Urinary bladder (tissue), 4 donors: ENCODE results near the gene RBP4. TPM values are rescaled to one million over a fixed set of nuclear protein-coding genes. Genes with fewer than 3 reads are reported as not detected.

Source experiments
- DNase-seq: peaks from one replicate; pipeline ENCODE4 v3.0.0-alpha.2; 2015; ENCODE audit errors: extremely low spot score
- H3K27ac ChIP-seq: one replicate; pipeline ENCODE4 v1.5.1; 2013; ENCODE audit warnings: low read depth, mild to moderate bottlenecking, moderate library complexity
- H3K36me3 ChIP-seq: one replicate; pipeline ENCODE4 v1.6.1; 2013; ENCODE audit warnings: mild to moderate bottlenecking, moderate library complexity; ENCODE audit not compliant: insufficient read depth
- H3K4me1 ChIP-seq: one replicate; pipeline ENCODE4 v1.6.1; 2013; ENCODE audit warnings: mild to moderate bottlenecking, moderate library complexity; ENCODE audit not compliant: insufficient read depth
- H3K4me3 ChIP-seq: one replicate; pipeline ENCODE4 v1.5.1; 2013; ENCODE audit warnings: low read depth, low read length
- WGBS: extraction: QIAGEN DNeasy Blood & Tissue Kit; methylation state at CpG from one replicate; pipeline ENCODE4 v1.1.7; 2013; 5-methylcytosine and 5-hydroxymethylcytosine counted together
- polyA plus RNA-seq: library from polyadenylated mRNA; stranded (reverse); fragments of 200-250 nt; gene quantifications from one replicate; pipeline ENCODE4 v1.2.3, GENCODE V29; 2013
- total RNA-seq: library from RNA; depleted of rRNA; stranded (reverse); fragments of >200 nt; gene quantifications from one replicate; pipeline ENCODE4 v1.2.3, GENCODE V29; 2014
- donor health status: healthy with polysubstance abuse.
- donor health status: healthy.

Gene RBP4
- total RNA-seq (1.9 TPM), polyA plus RNA-seq (40.6 TPM)

- 2% methylated on average over 63 of the region's 63 CpGs for WGBS
- Histone ChIP-seq H3K4me1 (no peaks in the 10 kb centered on the region), H3K27ac (no peak within 1 kb of the TSS), H3K36me3 (no peaks in the 10 kb centered on the region), H3K4me3 (peak within 1 kb of the TSS; percentile 60)
- DNase-seq: no peak
Observed at GRCh38 chr10:93601146-93601773, at the start of gene RBP4. Gene RBP4, minus strand, starts transcription at chr10:93601235. Its CDS starts 207 bp downstream, at chr10:93601028.

DNA sequence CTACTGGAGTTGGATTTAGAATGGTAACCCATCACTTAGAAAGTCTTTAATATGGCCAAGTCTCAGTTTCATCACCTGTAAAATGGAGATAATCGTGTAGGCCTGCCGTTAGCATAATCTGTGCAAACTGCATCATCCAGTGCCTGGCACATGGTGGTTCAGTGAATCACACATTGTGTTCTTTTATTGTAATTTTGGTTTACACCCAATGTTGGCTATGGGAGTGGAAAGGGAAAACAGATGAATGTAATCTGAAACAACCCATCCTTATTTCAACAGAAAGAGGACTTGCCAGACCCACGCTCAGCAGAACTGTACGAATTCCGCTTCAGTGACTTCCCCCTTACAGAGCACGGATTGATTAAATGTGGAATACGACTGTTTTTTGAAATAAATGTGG is 38.8 kb upstream of the RBP4 start:
- no peaks in the 10 kb centered on the region for H3K36me3 ChIP-seq
- no peak overlapping the region for H3K27ac ChIP-seq
- WGBS: 90% methylated on average over 7 of the region's 7 CpGs
- DNase-seq: no peak
- no peaks in the 10 kb centered on the region for H3K4me1 ChIP-seq
- H3K4me3 ChIP-seq: no peak overlapping the region

DNA sequence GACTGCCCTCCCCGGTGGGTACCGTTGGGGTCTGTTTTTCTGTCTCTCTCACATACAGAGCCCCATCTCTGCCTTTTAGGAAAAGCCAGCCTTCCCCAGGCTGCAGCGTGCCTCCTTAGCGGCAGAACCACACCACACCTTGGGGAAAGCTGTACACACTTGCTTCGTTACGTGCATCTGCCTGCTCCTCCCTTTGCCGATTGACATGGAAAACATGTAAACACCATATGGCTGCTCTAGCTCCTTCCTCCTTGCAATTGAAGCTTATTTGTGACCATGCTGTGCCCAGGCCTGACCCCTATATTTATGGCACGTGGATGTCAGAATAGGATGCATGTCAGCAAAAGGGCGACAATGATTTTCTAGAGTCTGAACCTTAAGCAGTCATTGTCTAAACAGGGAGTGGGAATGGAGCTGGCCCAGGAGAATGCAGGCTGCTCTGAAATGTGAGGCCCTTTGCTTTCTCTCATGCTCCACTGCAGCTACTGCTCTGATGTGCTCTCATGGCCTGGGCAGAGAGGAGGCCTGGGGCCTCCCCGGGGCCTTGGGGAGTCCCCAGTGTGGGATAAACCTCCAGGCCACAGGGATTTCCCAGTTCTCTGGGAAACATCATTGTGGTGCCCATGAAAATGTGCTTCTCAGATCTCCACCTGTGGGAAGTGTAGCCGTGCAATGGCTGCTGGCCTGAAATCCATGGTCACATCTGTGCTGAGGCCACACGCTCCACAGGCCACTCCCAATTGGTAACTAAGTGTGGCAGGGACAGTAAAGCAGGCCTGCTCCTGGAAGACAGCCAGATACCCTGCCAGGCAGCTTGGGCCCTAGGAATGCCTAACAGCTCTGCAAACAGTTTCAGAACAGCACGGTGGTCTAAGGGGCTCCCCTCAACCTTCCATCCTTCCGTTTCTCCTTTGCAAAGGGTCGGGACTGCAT is 29.9 kb upstream of the RBP4 start:
- H3K36me3 ChIP-seq: no peaks in the 10 kb centered on the region
- no peak overlapping the region for H3K4me3 ChIP-seq
- no peak for DNase-seq
- WGBS: 74% methylated on average over 15 of the region's 15 CpGs
- no peaks in the 10 kb centered on the region for H3K4me1 ChIP-seq
- no peak overlapping the region for H3K27ac ChIP-seq

GRCh38 chr10:93629647-93630305 is 28.7 kb upstream of the RBP4 start:
- no peaks in the 10 kb centered on the region for H3K4me1 ChIP-seq
- WGBS: 60% methylated on average over 7 of the region's 7 CpGs
- no peak overlapping the region for H3K4me3 ChIP-seq
- H3K27ac ChIP-seq: no peak overlapping the region
- DNase-seq: no peak
- H3K36me3 ChIP-seq: no peaks in the 10 kb centered on the region

- H3K4me1 ChIP-seq: no peaks in the 10 kb centered on the region
- WGBS: 84% methylated on average over 4 of the region's 4 CpGs
- H3K27ac ChIP-seq: no peak overlapping the region
- H3K36me3 ChIP-seq: no peaks in the 10 kb centered on the region
- DNase-seq: no peak
- H3K4me3 ChIP-seq: no peak overlapping the region
Observed at GRCh38 chr10:93628858-93629257, 27.8 kb upstream of the RBP4 start.

- no peak for DNase-seq
- Histone ChIP-seq H3K27ac (no peak overlapping the region), H3K4me1 (no peaks in the 10 kb centered on the region), H3K4me3 (no peak overlapping the region), H3K36me3 (no peaks in the 10 kb centered on the region)
- 66% methylated on average over 1 of the region's 1 CpG for WGBS
Observed at GRCh38 chr10:93622942-93623341, 21.9 kb upstream of the RBP4 start.

GRCh38 chr10:93620925-93621324 is 19.9 kb upstream of the RBP4 start:
- no peak overlapping the region for H3K27ac ChIP-seq
- no peak overlapping the region for H3K4me3 ChIP-seq
- WGBS: 75% methylated on average over 7 of the region's 7 CpGs
- H3K36me3 ChIP-seq: no peaks in the 10 kb centered on the region
- no peak for DNase-seq
- H3K4me1 ChIP-seq: no peaks in the 10 kb centered on the region

DNA sequence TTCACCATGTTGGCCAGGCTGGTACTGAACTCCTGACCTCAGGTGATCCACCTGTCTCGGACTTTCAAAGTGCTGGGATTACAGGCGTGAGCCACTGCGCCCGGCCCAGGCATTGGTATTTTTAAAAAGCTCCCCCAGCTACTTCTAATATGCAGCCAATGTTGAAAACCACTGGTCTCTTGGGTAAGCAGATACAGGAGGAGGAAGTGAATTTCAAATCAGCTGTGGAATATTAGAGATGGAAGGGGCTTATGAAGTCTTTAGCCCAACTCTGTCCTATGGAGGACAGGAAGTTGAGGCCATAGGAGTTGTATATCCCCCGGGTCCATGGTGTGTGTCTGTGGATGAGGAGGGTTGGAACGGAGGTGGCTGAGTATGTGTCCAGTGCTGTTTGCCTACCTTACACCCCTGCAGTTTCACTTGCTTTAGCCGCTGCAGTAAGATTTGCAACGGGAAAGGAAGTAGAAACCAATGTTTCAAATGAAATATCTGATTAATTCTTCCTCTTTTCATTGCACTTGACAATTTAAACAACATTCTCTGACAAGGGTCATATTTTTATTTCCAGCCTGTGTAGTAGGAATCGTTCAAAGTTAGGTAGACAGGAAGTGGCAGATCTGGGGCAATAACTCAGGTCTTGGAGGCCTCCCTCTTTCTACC is 14.7 kb upstream of the RBP4 start:
- no peak for DNase-seq
- 78% methylated on average over 9 of the region's 9 CpGs for WGBS
- H3K27ac ChIP-seq: no peak overlapping the region
- no peaks in the 10 kb centered on the region for H3K36me3 ChIP-seq
- no peaks in the 10 kb centered on the region for H3K4me1 ChIP-seq
- H3K4me3 ChIP-seq: no peak overlapping the region

GRCh38 chr10:93614101-93614825 is 13.2 kb upstream of the RBP4 start:
- WGBS: 79% methylated on average over 7 of the region's 7 CpGs
- H3K4me1 ChIP-seq: no peaks in the 10 kb centered on the region
- no peak overlapping the region for H3K27ac ChIP-seq
- no peak overlapping the region for H3K4me3 ChIP-seq
- no peak for DNase-seq
- H3K36me3 ChIP-seq: no peaks in the 10 kb centered on the region

GRCh38 chr10:93613126-93613525 is 12.1 kb upstream of the RBP4 start:
- 86% methylated on average over 3 of the region's 3 CpGs for WGBS

DNA sequence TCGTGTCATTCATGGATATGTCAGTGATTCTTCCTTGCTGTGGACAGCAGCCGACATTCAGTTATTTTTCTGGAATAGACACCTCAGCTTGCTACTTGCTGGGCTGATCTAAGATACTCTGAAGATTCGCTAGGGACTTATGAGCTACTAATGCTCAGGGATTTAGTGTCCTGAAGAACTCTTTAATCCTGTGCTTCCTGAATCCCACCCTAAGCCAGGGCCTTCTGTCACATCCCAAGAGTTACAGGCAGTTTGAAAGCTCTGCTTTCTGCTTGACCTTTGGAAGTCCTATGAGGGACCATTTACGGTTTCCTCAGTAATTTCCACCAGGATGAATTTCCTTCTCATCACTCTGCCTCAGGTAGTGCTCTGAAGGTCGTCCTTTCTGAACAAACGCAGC is 11.3 kb upstream of the RBP4 start, which contains the start of gene PDE6C:
Gene PDE6C, plus strand, starts transcription at position 227 of the 400 bp plus-strand sequence. CDS start 189 bp downstream, outside the sequence.
- Histone ChIP-seq H3K4me1 (no peaks in the 10 kb centered on the region), H3K4me3 (no peak within 1 kb of the TSS), H3K27ac (no peak within 1 kb of the TSS), H3K36me3 (no peaks in the 10 kb centered on the region)
- WGBS: 64% methylated on average over 6 of the region's 6 CpGs
- no peak for DNase-seq

More at GRCh38 chr10:93613126-93613525, 12.1 kb upstream of the RBP4 start:
- Histone ChIP-seq H3K4me3 (no peak overlapping the region), H3K4me1 (no peaks in the 10 kb centered on the region), H3K27ac (no peak overlapping the region), H3K36me3 (no peaks in the 10 kb centered on the region)
- DNase-seq: no peak

DNA sequence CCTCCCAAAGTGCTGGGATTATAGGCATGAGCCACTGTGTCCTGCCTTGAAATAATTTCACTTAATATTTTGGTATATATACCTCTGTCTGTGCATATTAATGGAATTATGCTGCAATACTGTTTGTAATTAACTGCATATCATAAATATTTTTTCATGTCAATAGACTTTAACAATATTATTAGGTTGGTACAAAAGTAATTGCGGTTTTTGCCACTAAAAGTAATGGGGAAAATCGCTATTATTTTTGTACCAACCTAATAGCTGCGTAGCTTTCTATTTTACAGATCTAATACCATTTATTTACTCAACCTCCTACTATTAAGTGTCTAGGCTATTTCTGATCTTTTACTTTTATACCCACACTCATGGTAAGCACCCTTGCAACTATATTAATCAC is 7.4 kb upstream of the RBP4 start:
- H3K4me3 ChIP-seq: no peak overlapping the region
- H3K36me3 ChIP-seq: no peaks in the 10 kb centered on the region
- no peak for DNase-seq
- H3K4me1 ChIP-seq: no peaks in the 10 kb centered on the region
- H3K27ac ChIP-seq: no peak overlapping the region
- 87% methylated on average over 3 of the region's 3 CpGs for WGBS

DNA sequence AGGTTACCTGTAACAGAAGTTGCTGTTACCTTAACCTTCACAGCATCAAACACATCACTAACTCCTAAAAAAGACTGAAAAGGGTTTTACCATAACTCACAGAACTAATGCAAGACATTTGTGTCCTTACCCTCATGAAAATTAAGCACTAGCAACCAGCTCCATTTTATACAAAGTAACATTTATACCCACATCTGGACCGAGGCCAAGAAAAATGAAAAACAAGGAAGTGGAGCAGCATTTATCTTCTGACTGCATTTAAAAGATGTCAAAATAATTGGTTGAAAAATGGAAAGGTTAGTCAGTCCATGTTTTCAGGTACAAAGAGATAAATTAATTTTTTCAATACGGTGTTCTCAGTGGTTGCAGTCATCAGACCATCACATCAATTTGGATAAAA is 3.1 kb upstream of the RBP4 start:
- no peak overlapping the region for H3K27ac ChIP-seq
- H3K4me3 ChIP-seq: no peak overlapping the region
- WGBS: 50% methylated on average over 2 of the region's 2 CpGs
- no peak for DNase-seq
- H3K36me3 ChIP-seq: no peaks in the 10 kb centered on the region
- no peaks in the 10 kb centered on the region for H3K4me1 ChIP-seq
